ENCODE data around the gene CEND1.

The CEND1 gene

DNA sequence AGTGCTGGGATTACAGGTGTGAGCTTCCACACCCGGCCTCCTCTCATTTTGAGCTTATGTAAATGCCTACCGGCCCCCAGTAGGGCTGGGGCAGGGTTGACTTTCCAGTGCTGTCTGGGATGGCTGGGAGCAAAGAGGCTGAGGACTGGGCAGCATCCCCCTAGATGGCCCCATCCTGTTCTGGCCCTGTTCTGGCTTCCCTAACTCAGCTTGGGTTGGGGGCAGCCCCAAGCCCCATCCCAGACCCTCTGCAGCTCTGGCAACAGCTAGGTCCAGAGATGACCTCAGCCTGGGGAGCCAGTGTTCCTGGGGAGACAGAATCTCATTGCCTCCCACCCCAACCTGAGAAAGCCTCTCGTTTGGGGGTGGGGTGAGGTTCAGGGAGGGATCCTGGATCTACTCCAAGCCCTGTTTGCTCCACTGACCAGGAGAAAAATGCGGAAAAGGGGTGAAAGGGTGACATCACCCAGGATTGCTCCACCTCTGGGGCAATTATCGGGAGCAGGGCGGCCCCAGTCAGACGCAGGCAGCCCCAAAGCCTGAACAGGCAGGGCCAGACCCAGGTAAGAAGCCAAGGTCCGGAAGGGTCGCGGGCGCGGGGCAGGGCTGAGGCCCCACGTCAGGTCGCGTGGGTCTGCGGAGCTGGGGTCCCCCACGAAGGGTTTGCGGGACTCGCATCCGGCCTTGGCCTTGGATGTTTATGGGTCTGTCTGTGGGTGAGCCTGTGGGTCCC is 28.7 kb upstream of the CEND1 start, which contains the start of gene PNPLA2:
Gene PNPLA2 (plus strand): TSS at position 519 of the 733 bp plus-strand sequence. CDS start 805 bp downstream, outside the sequence.
- Histone ChIP-seq H3K4me2 (ENCODE audit: low read length) (peak within 1 kb of the TSS; percentile 83), H3K36me3 (ENCODE audit: control insufficient read depth, low read length) (peaks cover 18% of the 10 kb centered on the region), H3K4me1 (ENCODE audit: control insufficient read depth, low read length) (peaks cover 20% of the 10 kb centered on the region), H3K27me3 (ENCODE audit: control insufficient read depth, low read length) (no peaks in the 10 kb centered on the region), H3K79me2 (ENCODE audit: control insufficient read depth, low read length) (peaks cover 16% of the 10 kb centered on the region), H3F3A (ENCODE audit: control insufficient read depth, insufficient read depth) (peaks cover 26% of the 10 kb centered on the region), H3K9me2 (replicated peaks; ENCODE audit: control insufficient read depth, low read length) (no peaks in the 10 kb centered on the region), H3K27ac (ENCODE audit: low read depth, low read length) (peak within 1 kb of the TSS; percentile 44), H3K9me3 (ENCODE audit: control insufficient read depth, insufficient read depth, low read length) (no peaks in the 10 kb centered on the region), H4K20me1 (ENCODE audit: control insufficient read depth, insufficient read depth, low read depth, low read length) (peaks cover 11% of the 10 kb centered on the region), H3K4me3 (ENCODE audit: low read length) (peak within 1 kb of the TSS; percentile 73)
- TF ChIP-seq EZH2phosphoT487 (IDR thresholded peaks at IDR 0.05; ENCODE audit: borderline replicate concordance, low read length), result no peak
- TF ChIP-seq, protein P1, sequence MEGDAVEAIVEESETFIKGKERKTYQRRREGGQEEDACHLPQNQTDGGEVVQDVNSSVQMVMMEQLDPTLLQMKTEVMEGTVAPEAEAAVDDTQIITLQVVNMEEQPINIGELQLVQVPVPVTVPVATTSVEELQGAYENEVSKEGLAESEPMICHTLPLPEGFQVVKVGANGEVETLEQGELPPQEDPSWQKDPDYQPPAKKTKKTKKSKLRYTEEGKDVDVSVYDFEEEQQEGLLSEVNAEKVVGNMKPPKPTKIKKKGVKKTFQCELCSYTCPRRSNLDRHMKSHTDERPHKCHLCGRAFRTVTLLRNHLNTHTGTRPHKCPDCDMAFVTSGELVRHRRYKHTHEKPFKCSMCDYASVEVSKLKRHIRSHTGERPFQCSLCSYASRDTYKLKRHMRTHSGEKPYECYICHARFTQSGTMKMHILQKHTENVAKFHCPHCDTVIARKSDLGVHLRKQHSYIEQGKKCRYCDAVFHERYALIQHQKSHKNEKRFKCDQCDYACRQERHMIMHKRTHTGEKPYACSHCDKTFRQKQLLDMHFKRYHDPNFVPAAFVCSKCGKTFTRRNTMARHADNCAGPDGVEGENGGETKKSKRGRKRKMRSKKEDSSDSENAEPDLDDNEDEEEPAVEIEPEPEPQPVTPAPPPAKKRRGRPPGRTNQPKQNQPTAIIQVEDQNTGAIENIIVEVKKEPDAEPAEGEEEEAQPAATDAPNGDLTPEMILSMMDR (IDR thresholded peaks at IDR 0.05; ENCODE audit: low read depth, low read length, poor library complexity, severe bottlenecking), result no peak

DNA sequence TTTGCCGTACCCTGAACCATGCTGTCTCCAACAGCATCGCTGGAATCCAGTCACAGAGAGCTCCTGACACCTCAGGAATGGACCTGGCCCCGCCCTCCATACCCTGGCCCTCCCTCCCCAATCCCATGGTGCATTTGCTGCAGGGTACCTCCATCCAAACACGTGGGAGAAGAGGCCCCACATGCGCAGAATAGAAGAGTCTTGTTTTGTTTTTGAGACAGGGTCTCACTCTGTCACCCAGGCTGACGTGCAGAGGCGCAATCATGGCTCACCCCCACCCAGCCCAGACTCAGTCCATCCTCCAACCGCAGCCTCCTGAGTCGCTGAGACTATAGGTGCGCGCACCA is 26.5 kb upstream of the CEND1 start:
- peaks cover 45% of the 10 kb centered on the region for H3F3A ChIP-seq (ENCODE audit: control insufficient read depth, insufficient read depth)
- no peak overlapping the region for H3K4me3 ChIP-seq (ENCODE audit: low read length)
- H3K79me2 ChIP-seq (ENCODE audit: control insufficient read depth, low read length), result peaks cover 23% of the 10 kb centered on the region
- TF ChIP-seq, protein P1 (IDR thresholded peaks at IDR 0.05; ENCODE audit: low read depth, low read length, poor library complexity, severe bottlenecking), result no peak
- no peak for TF ChIP-seq EZH2phosphoT487 (IDR thresholded peaks at IDR 0.05; ENCODE audit: borderline replicate concordance, low read length)
- H3K9me2 ChIP-seq (replicated peaks; ENCODE audit: control insufficient read depth, low read length), result no peaks in the 10 kb centered on the region
- H3K4me2 ChIP-seq (ENCODE audit: low read length), result no peak overlapping the region
- H3K4me1 ChIP-seq (ENCODE audit: control insufficient read depth, low read length), result peaks cover 38% of the 10 kb centered on the region
- H4K20me1 ChIP-seq (ENCODE audit: control insufficient read depth, insufficient read depth, low read depth, low read length), result peaks cover 17% of the 10 kb centered on the region
- H3K9me3 ChIP-seq (ENCODE audit: control insufficient read depth, insufficient read depth, low read length), result no peaks in the 10 kb centered on the region
- peaks cover 37% of the 10 kb centered on the region for H3K36me3 ChIP-seq (ENCODE audit: control insufficient read depth, low read length)
- H3K27me3 ChIP-seq (ENCODE audit: control insufficient read depth, low read length), result no peaks in the 10 kb centered on the region
- H3K27ac ChIP-seq (ENCODE audit: low read depth, low read length), result no peak overlapping the region

DNA sequence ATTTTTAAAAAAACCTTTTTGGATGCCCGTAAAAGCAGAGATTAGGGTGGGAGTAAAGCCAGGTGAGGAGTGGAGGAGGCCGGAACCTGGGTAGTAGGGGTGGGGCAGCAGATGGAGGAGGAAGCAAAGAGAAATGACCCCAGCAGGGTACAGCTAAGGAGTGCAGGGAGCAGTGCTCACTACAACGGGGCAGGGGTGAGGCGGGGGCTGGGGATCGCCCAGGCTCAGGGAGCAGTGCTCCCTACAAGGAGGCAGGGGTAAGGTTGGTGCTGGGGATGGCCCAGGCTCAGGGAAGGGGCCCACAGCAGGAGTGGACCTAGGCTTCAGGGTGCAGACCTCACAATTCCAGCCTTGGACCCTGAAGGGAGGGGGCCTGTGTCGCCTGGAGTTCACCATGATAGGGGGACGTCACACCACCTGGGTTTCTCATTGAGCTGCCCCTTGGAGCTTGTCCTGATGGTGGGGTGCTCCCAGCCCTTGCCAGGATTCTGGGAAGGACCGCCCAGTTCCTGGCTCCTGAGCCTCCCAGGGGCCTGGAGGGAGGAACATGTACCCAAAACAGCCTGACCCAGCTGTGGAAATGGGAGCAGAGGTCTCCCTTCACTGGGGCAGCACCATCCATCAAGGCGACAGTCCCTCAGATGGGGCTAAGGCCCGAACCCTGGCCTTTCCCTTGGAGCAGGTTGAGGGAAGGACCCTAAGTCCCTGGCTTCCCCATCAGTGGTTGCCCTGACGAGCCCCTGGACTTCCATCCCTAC is 26.0 kb upstream of the CEND1 start:
- peaks cover 18% of the 10 kb centered on the region for H4K20me1 ChIP-seq (ENCODE audit: control insufficient read depth, insufficient read depth, low read depth, low read length)
- H3K4me1 ChIP-seq (ENCODE audit: control insufficient read depth, low read length), result peaks cover 41% of the 10 kb centered on the region
- H3K4me3 ChIP-seq (ENCODE audit: low read length), result no peak overlapping the region
- H3K27ac ChIP-seq (ENCODE audit: low read depth, low read length), result no peak overlapping the region
- TF ChIP-seq, protein P1 (IDR thresholded peaks at IDR 0.05; ENCODE audit: low read depth, low read length, poor library complexity, severe bottlenecking), result no peak
- TF ChIP-seq EZH2phosphoT487 (IDR thresholded peaks at IDR 0.05; ENCODE audit: borderline replicate concordance, low read length), result no peak
- H3F3A ChIP-seq (ENCODE audit: control insufficient read depth, insufficient read depth), result peaks cover 50% of the 10 kb centered on the region
- H3K9me2 ChIP-seq (replicated peaks; ENCODE audit: control insufficient read depth, low read length), result no peaks in the 10 kb centered on the region
- no peaks in the 10 kb centered on the region for H3K9me3 ChIP-seq (ENCODE audit: control insufficient read depth, insufficient read depth, low read length)
- peaks cover 42% of the 10 kb centered on the region for H3K36me3 ChIP-seq (ENCODE audit: control insufficient read depth, low read length)
- peaks cover 23% of the 10 kb centered on the region for H3K79me2 ChIP-seq (ENCODE audit: control insufficient read depth, low read length)
- H3K27me3 ChIP-seq (ENCODE audit: control insufficient read depth, low read length), result no peaks in the 10 kb centered on the region
- no peak overlapping the region for H3K4me2 ChIP-seq (ENCODE audit: low read length)

Measured in DOHH2 (cell line).